Parathyroid adenoma (tissue), 2 donors: ENCODE measurements around the gene BRAF.
A peak's percentile ranks its signal among the peaks of the same experiment; 100 is the strongest.
"Not testable (repeated sequence)": the region's sequence is repeated elsewhere in the genome, so short reads cannot be mapped to it uniquely, and the experiment has no call there.

ENCODE experiments used
- H2AFZ ChIP-seq: fragments of 300-600 bp; sonication (generic); one replicate; pipeline ENCODE4 v1.7.0; 2017; ENCODE audit warnings: antibody characterized with exemption, mild to moderate bottlenecking
- H3K27ac ChIP-seq: fragments of 300-600 bp; sonication (generic); one replicate; pipeline ENCODE4 v1.7.0; 2017
- H3K27me3 ChIP-seq: fragments of 300-600 bp; sonication (generic); one replicate; pipeline ENCODE4 v1.7.0; 2017; ENCODE audit warnings: low read length; ENCODE audit not compliant: control insufficient read depth, insufficient read depth
- H3K36me3 ChIP-seq: fragments of 300-600 bp; sonication (generic); one replicate; pipeline ENCODE4 v1.7.0; 2017; ENCODE audit warnings: low read length; ENCODE audit not compliant: control insufficient read depth, insufficient read depth
- H3K4me1 ChIP-seq: fragments of 300-600 bp; sonication (generic); one replicate; pipeline ENCODE4 v1.7.0; 2017; ENCODE audit warnings: control low read depth
- H3K4me2 ChIP-seq: fragments of 300-600 bp; sonication (generic); one replicate; pipeline ENCODE4 v1.7.0; 2017; ENCODE audit warnings: low read length
- H3K4me3 ChIP-seq: fragments of 300-600 bp; sonication (generic); one replicate; pipeline ENCODE4 v1.7.0; 2017; ENCODE audit warnings: low read depth, low read length
- H3K79me2 ChIP-seq: fragments of 300-600 bp; sonication (generic); one replicate; pipeline ENCODE4 v1.7.0; 2017; ENCODE audit warnings: control low read depth
- H3K9ac ChIP-seq: fragments of 300-600 bp; sonication (generic); one replicate; pipeline ENCODE4 v1.7.0; 2017; ENCODE audit warnings: mild to moderate bottlenecking
- H3K9me3 ChIP-seq: fragments of 300-600 bp; sonication (generic); one replicate; pipeline ENCODE4 v1.7.0; 2017; ENCODE audit warnings: low read length; ENCODE audit not compliant: control insufficient read depth
- TF ChIP-seq, protein P1 (sequence below): fragments of 300-600 bp; sonication (generic); IDR thresholded peaks from one replicate; pipeline ENCODE4 v1.7.0; 2017; ENCODE audit warnings: antibody characterized with exemption, mild to moderate bottlenecking
- donor health status: primary hyperparathyroidism.

The BRAF gene

DNA sequence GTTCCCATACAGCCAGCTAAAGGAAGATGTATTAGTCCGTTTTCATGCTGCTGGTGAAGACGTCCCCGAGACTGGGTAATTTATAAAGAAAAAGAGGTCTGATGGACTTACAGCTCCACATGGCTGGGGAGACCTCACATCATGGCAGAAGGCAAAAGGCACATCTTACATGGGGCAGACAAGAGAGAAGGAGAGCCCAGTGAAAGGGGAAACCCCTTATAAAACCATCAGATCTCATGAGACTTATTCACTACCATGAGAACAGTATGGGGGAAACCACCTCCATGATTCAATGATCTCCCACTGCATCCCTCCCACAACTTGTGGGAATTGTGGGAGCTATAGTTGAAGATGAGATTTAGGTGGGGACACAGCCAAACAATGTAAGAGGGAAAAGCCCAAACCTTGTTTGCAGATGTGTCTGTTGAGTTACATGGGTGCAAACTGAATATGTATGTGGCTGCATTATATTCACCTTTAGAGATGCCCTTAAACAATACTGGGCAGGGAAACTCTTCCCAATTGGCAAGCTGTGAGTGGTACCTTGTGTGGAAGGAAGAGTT lies 13.1 kb upstream of the BRAF start:
- Histone ChIP-seq H2AFZ (no peak overlapping the region), H3K4me3 (no peak overlapping the region), H3K9me3 (no peaks in the 10 kb centered on the region), H3K79me2 (no peaks in the 10 kb centered on the region), H3K4me1 (no peaks in the 10 kb centered on the region), H3K9ac (no peak overlapping the region), H3K27ac (no peak overlapping the region), H3K27me3 (no peaks in the 10 kb centered on the region), H3K36me3 (no peaks in the 10 kb centered on the region), H3K4me2 (no peak overlapping the region)
- TF ChIP-seq, protein P1, sequence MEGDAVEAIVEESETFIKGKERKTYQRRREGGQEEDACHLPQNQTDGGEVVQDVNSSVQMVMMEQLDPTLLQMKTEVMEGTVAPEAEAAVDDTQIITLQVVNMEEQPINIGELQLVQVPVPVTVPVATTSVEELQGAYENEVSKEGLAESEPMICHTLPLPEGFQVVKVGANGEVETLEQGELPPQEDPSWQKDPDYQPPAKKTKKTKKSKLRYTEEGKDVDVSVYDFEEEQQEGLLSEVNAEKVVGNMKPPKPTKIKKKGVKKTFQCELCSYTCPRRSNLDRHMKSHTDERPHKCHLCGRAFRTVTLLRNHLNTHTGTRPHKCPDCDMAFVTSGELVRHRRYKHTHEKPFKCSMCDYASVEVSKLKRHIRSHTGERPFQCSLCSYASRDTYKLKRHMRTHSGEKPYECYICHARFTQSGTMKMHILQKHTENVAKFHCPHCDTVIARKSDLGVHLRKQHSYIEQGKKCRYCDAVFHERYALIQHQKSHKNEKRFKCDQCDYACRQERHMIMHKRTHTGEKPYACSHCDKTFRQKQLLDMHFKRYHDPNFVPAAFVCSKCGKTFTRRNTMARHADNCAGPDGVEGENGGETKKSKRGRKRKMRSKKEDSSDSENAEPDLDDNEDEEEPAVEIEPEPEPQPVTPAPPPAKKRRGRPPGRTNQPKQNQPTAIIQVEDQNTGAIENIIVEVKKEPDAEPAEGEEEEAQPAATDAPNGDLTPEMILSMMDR: no peak

DNA sequence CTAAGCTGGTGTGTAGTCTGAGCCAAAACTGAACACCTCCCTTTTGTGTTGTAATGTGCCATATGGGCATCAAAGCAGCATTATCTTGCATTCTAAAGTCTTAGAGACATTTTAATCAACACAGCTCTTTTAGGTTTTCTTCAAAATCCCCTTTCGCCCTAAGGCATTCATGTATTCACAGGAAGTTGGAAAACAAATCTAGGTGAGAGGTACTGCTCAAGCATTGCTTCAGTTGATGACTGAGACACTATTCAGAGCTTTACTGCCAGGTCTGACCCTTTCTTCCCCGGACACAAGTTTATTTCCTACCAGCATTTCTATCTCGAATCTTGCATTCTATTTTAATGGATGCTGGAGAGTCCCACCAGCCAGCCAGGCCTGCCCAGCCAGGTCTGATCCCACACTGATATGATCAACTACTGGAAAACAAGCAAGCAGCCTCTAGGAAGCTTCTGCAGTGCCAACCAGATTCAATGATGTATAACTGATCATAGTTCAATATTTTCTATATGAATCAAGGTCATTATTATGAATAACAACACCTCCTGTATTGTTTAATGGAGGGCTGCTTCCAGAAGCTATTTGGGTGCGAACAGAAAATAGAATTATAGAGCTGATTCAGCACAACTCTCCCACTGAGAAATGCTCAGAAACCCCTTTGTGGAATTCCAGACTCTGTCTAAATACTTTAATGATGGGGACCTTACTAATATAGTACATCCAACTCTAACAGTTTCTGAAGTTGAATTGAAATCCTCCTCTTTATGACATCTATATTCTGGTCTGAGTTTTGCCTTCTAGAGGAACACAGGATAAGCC lies 4.0 kb upstream of the BRAF start:
- H3K4me3 ChIP-seq: no peak overlapping the region
- no peak overlapping the region for H3K27ac ChIP-seq
- H3K27me3 ChIP-seq: no peaks in the 10 kb centered on the region
- TF ChIP-seq, protein P1: no peak
- no peaks in the 10 kb centered on the region for H3K79me2 ChIP-seq
- no peaks in the 10 kb centered on the region for H3K4me1 ChIP-seq
- no peak overlapping the region for H3K9ac ChIP-seq
- no peak overlapping the region for H3K4me2 ChIP-seq
- H2AFZ ChIP-seq: peak overlapping the region; percentile 20
- no peaks in the 10 kb centered on the region for H3K9me3 ChIP-seq
- no peaks in the 10 kb centered on the region for H3K36me3 ChIP-seq

DNA sequence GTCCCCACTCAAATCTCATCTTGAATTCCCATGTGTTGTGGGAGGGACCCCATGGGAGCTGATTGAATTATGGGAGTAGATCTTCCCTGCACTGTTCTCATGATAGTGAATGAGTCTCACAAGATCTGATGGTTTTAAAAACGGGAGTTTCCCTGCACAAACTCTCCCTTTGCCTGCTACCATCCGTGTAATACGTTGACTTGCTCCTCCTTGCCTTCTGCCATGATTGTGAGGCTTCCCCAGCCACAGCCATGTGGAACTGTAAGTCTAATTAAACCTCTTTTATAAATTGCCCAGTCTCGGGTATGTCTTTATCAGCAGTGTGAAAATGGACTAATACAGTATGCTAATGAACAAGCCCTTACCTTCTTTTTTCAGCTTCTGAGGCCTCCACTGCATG lies 3.2 kb upstream of the BRAF start:
- H3K9me3 ChIP-seq, H2AFZ ChIP-seq, H3K4me2 ChIP-seq, H3K36me3 ChIP-seq, H3K4me1 ChIP-seq, H3K27me3 ChIP-seq, H3K4me3 ChIP-seq, H3K27ac ChIP-seq, H3K9ac ChIP-seq, H3K79me2 ChIP-seq: not testable (repeated sequence)

DNA sequence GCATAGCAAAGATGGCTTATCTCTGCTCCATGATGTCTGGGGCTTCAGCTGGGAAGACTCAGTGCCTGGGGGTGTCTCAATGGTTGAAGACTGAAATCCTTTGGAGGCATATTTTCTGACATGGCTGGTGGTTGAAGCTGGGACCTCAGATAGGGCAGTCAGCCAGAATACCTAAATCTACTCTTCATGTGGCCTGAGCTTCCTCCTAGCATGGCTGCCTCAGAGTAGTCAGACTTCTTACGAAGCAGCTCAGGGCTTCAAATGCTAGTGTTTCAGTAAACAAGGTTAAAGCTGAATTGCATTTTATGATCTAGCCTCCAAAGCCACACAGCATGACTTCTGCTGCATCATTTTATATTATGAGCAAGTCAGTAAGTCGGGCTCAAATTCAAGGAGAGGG lies 2.6 kb upstream of the BRAF start:
- H3K4me3 ChIP-seq: no peak overlapping the region
- no peak overlapping the region for H2AFZ ChIP-seq
- peaks cover 5% of the 10 kb centered on the region for H3K79me2 ChIP-seq
- H3K36me3 ChIP-seq: no peaks in the 10 kb centered on the region
- H3K9me3 ChIP-seq: no peaks in the 10 kb centered on the region
- no peaks in the 10 kb centered on the region for H3K4me1 ChIP-seq
- no peaks in the 10 kb centered on the region for H3K27me3 ChIP-seq
- no peak overlapping the region for H3K9ac ChIP-seq
- TF ChIP-seq, protein P1: no peak
- no peak overlapping the region for H3K27ac ChIP-seq
- H3K4me2 ChIP-seq: no peak overlapping the region

DNA sequence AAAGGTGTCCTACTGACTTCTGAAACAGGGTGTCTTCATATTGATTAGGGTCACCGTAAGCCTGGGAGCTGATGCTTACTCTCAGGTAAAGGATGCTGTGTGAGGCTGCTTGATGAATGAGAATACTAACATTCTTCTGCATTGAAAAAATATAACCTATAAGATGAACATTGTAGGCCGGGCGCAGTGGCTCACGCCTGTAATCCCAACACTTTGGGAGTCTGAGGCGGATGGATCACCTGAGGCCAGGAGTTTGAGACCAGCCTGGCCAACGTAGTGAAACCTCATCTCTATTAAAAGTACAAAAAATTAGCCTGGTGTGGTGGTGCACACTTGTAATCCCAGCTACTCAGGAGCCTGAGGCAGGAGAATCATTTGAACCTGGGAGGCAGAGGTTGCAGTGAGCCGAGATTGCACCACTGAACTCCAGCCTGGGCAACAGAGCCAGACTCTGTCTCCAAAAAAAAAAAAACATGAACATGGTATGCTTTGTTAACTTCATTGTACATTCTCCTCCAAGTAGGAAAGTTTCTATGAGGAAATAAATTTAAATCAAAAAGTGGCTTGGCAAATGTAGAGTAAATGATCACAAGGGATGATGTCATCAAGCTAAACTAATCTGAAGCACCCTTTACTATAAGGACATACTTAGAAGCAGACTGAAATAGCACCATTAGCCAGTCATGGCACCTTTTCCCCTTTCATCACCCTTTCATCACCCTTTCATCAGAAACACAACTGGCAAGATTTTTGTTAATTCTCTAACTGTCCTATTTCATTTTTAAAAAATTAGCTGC lies 1.5 kb upstream of the BRAF start:
- Histone ChIP-seq H3K4me1 (no peaks in the 10 kb centered on the region), H3K27me3 (no peaks in the 10 kb centered on the region), H3K36me3 (no peaks in the 10 kb centered on the region), H2AFZ (peak overlapping the region; percentile 81), H3K4me3 (no peak overlapping the region), H3K27ac (no peak overlapping the region), H3K9ac (no peak overlapping the region), H3K9me3 (no peaks in the 10 kb centered on the region), H3K79me2 (peaks cover 10% of the 10 kb centered on the region), H3K4me2 (no peak overlapping the region)
- TF ChIP-seq, protein P1: no peak
